GM21390 (cell line): ENCODE data around the gene FOXD4L3.
"Not testable (repeated sequence)": the region's sequence is repeated elsewhere in the genome, so short reads cannot be mapped to it uniquely, and the experiment has no call there.

Experiments used
- ATAC-seq: cut with Tn5 transposase; IDR thresholded peaks from one replicate; pipeline ENCODE4 v1.9.1; 2021; ENCODE audit not compliant: unreplicated experiment

FOXD4L3 gene

GRCh38 chr9:68302567-68302966 is at the start of gene FOXD4L3:
FOXD4L3 (plus strand) TSS chr9:68302867; CDS start chr9:68302952, 85 bp downstream.
- ATAC-seq = not testable (repeated sequence)

- ATAC-seq = not testable (repeated sequence)
Measured at GRCh38 chr9:68281041-68281440, 21.6 kb upstream of the FOXD4L3 start.

DNA sequence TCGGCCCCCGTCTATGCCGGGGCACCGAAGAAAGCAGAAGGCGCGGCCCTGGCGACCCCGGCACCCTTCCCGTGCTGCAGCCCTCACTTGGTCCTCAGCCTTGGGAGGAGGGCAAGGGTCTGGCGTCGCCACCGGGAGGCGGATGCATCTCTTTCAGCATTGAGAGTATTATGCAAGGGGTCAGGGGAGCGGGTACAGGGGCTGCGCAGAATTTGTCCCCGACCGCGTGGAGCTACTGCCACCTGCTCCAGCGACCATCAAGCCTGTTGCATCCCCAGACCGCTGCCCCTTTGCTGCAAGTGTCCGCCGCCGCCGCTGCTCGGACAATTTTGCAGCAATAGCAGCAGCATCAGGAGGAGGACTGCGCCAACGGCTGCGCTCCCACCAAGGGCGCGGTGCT is 1.1 kb downstream of the FOXD4L3 start:
- ATAC-seq = not testable (repeated sequence)

GRCh38 chr9:68304212-68304611 is 1.5 kb downstream of the FOXD4L3 start:
- ATAC-seq = not testable (repeated sequence)

- not testable (repeated sequence) for ATAC-seq
Measured at GRCh38 chr9:68304777-68305176, 2.1 kb downstream of the FOXD4L3 start.

DNA sequence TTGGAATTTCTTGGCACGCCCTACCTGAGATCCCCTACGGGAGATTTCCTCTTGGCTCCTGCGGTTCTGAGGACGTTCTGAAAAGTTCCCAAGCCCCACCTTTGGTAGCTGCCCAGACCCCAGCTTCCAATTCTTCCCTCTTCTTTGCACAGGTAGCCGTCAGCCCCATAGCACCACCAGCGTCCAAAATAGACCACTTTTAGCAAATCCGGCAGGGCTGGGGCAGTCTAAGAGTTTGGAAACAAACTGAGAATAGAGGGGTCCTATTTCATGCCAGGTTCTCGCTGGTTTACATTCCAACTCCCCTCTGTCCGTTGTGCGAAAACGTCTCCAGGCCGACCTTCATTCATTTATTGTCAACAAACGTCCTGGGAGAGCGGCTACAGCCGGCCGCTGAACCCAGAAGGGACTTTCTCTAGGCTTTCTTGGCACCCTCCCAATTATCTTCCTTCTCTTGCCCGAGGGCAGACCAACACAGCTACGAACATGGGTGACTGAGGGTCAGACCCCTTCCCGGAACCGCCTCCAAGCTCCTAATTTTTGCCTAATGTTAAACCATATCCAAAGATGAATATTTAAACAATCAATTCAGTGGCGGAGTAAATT is 3.1 kb downstream of the FOXD4L3 start:
- ATAC-seq = not testable (repeated sequence)

- ATAC-seq = not testable (repeated sequence)
Measured at GRCh38 chr9:68306391-68306964, 3.8 kb downstream of the FOXD4L3 start.

- not testable (repeated sequence) for ATAC-seq
Measured at GRCh38 chr9:68307127-68307526, 4.5 kb downstream of the FOXD4L3 start.

DNA sequence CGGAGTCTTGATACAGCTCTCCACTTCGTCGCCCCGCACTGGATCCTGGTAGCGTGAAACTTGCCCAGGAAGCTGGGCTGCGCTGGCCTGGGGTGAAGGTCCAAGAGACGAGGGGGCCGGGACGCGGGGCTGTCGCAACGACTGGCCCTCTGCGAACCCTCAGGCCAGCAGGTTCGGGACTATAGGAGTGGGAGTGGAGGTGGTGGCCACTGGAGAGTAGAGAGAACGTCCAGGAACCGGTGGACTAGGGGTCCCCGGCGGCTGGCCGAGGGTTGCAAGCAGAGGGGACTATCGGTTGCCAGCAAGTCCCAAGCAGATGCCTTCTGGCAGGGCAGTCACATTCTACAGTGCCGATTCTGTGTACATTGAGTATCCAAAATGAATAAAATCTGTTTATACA is 5.0 kb downstream of the FOXD4L3 start:
- ATAC-seq = not testable (repeated sequence)

DNA sequence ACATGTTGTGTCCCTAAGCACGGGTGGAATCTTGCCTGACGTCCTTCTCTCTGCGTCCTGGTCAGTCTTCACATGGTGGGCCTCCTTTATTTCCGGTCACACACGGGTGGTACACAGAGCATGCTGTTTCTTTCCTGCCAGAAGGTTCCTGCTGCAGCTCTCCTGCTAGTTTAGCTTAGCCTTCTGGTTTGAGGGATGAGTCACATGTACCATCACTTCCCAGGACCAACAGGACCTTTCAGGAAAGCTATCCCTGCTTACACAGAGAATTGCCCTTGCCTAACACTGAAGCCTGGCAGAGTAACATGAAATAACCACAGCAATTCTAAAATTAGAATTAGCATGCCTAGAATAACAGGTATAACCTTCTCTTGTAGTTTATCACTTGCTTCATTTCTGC is 8.5 kb downstream of the FOXD4L3 start:
- not testable (repeated sequence) for ATAC-seq

- ATAC-seq = not testable (repeated sequence)
Measured at GRCh38 chr9:68318209-68318608, 15.5 kb downstream of the FOXD4L3 start.

DNA sequence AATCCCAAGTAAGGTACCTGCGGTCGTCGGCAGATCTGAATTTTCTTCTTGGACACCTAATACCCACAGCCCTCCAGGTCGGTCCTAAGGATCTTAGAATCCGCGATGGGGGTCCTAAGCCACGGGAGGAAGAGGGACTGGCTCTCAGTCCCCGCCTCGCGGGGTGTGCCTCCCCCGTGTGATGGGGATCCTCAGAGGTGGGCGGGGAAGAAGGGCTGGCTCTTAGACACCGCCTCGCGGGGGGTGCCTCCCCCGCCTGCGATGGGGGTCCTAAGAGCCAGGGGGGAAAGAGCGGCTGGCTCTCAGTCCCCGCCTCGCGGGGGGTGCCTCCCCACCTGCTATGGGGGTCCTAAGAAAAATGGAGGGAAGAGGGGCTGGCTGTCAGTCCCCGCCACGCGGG is 21.1 kb downstream of the FOXD4L3 start:
- not testable (repeated sequence) for ATAC-seq

- not testable (repeated sequence) for ATAC-seq
Measured at GRCh38 chr9:68324518-68324917, 21.9 kb downstream of the FOXD4L3 start.

GRCh38 chr9:68329106-68329505 is 26.4 kb downstream of the FOXD4L3 start:
- not testable (repeated sequence) for ATAC-seq

DNA sequence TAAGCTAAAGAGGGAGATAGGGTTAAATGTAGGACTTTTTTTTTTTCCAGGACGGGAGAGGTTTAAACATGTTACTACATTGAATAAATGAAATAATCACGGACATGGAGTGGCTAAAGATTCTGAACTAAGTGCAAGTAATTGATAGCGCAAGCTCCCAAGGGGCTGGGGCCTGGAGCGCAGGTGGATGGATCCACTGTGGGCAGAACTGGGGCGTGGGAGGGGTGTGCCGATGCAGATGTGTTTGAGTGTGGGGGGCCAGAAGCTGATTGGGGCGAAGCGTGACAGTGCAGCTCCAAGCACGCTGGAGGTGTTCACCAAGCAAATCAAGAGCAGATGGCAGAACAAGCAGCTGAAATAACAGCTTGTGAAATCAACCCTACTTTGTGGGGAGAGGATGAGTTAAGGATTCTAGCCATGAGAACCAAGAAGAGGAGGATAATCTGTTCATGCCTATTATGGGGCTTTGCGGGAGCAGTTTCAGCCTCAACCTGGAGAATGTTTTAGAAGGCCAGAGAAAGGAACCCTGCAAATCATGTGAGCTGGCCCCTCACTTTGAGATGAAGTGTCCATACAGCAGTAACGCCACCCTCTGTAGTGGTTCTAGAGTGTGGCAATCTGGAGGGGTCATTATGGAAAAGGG is 28.0 kb downstream of the FOXD4L3 start:
- ATAC-seq = not testable (repeated sequence)

GRCh38 chr9:68332122-68332521 is 29.5 kb downstream of the FOXD4L3 start:
- not testable (repeated sequence) for ATAC-seq

DNA sequence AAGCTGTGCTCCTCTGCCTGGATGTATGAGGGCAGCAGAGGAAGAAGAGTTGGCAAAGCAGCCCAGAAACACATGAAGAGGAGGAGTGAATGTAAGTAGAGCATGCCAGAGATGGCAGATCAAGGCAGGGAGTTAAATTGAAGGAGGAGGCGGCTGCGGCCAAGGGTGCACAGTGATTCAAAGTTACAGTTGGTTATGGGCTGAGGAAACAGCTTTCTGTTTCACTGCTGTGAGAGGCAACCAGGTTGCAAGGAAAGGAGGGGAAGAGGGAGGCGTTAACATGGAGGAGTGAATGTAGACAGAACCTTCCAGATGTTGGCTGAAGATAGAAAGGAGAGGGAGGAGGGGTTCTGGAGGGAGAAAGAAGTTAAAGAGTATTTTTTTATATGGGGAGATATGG is 33.3 kb downstream of the FOXD4L3 start:
- not testable (repeated sequence) for ATAC-seq

DNA sequence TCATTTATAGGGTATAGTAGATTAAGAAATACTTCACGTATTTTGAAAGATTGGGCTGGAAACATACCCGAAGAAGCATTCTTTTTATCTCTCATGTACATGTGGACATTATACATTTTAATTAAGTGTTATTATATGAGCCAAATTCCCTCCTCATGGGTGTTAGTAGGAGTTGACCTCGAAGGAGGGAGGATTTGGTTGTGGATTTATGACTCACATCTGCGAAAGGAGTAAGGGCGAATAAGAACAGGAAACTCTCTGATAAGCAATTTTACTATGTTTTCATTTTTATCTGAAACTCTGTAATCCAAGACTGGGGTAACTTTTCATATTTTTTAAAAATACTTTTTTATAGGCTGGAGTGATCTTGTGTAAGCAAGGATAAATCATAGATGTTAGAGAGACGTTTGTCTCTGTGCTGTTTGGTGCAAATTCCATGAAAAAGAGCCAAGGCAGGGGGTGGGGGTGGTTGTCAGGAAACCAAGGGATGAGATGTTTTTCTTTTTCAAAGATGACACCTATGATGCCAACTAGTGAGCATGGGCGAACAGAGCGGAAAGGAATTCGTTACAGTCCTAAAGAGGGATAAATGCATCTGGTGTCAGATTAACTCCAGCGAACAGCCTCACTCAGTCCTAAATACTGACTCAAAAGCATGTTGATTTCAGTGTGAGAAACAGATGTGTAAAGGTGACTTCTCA is 34.1 kb downstream of the FOXD4L3 start:
- not testable (repeated sequence) for ATAC-seq

- not testable (repeated sequence) for ATAC-seq
Measured at GRCh38 chr9:68338000-68338399, 35.3 kb downstream of the FOXD4L3 start.

- peak; percentile 85 for ATAC-seq
Measured at GRCh38 chr9:68342265-68343025, 39.8 kb downstream of the FOXD4L3 start.

DNA sequence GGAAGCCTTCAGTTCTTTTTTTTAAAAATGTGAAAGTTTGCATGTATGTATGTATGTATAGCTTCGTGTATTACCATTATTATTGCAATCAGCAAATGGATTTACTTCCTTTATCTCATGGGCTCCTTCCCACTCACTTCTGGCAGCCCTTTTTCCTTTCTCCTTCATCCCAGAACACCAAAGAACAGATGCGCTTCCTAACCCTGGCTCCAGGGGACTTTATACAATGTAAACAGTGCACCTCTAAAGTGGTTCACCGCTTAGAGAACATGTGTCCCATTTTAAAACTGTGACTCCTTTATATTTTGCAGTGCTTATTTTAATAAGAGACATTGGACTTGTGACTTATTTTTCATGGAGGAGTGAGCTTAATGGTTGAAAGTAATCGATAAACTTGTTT is 40.6 kb downstream of the FOXD4L3 start:
- ATAC-seq = not testable (repeated sequence)
